K562 treated with DMSO at 1 percent for 48 hours (cell line): ENCODE results near the gene ZNF567. TPM values are rescaled to one million over a fixed set of nuclear protein-coding genes. Genes with fewer than 3 reads are reported as not detected.

Experiments used
- total RNA-seq: library from RNA; unstranded; fragments of 300-600 nt; gene quantifications from 2 replicates; pipeline ENCODE4 v1.2.3, GENCODE V29; 2022; ENCODE audit warnings: low replicate concordance; ENCODE audit errors: extremely low read depth

ZNF567 gene
- not detected in 2 replicates for total RNA-seq

GRCh38 chr19:36687214-36688056, at the start of gene ZNF567:
TSS of gene ZNF567 (plus strand) at chr19:36687612. CDS start at chr19:36694868, 7,256 bp downstream.

Other genes starting within 250 kb of the ZNF567 start
- not detected in 2 replicates for gene ZNF566, start 198.1 kb upstream of the ZNF567 start, total RNA-seq
- gene ZNF260, start 159.3 kb upstream of the ZNF567 start, total RNA-seq: not detected in 2 replicates
- not detected in 2 replicates for gene ZNF529, start 114.3 kb upstream of the ZNF567 start, total RNA-seq
- not detected in 2 replicates for gene ZNF382, start 82.3 kb upstream of the ZNF567 start, total RNA-seq
- gene ZNF461, start 20.8 kb upstream of the ZNF567 start, total RNA-seq: not detected in 2 replicates
- gene ZNF850, start 85.2 kb downstream of the ZNF567 start, total RNA-seq: not detected in 2 replicates
- not detected in 2 replicates for gene ZNF790, start 150.8 kb downstream of the ZNF567 start, total RNA-seq
- not detected in 2 replicates for gene ZNF345, start 163.3 kb downstream of the ZNF567 start, total RNA-seq
- gene ZNF829, start 228.7 kb downstream of the ZNF567 start, total RNA-seq: not detected in 2 replicates
- gene ZNF568, start 228.7 kb downstream of the ZNF567 start, total RNA-seq: not detected in 2 replicates